ENCODE measurements around the gene HLA-DQA1.

GRCh38 chr6:32617751-32618150 lies 19.5 kb upstream of the HLA-DQA1 start:
- TF ChIP-seq, protein P1, sequence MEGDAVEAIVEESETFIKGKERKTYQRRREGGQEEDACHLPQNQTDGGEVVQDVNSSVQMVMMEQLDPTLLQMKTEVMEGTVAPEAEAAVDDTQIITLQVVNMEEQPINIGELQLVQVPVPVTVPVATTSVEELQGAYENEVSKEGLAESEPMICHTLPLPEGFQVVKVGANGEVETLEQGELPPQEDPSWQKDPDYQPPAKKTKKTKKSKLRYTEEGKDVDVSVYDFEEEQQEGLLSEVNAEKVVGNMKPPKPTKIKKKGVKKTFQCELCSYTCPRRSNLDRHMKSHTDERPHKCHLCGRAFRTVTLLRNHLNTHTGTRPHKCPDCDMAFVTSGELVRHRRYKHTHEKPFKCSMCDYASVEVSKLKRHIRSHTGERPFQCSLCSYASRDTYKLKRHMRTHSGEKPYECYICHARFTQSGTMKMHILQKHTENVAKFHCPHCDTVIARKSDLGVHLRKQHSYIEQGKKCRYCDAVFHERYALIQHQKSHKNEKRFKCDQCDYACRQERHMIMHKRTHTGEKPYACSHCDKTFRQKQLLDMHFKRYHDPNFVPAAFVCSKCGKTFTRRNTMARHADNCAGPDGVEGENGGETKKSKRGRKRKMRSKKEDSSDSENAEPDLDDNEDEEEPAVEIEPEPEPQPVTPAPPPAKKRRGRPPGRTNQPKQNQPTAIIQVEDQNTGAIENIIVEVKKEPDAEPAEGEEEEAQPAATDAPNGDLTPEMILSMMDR (IDR thresholded peaks at IDR 0.05), result no peak
- no peak for TF ChIP-seq EP300 (IDR thresholded peaks at IDR 0.05)
